Fibroblast of the conjunctiva (primary cell): Measurements from ENCODE around the gene DDX39B.
A peak's percentile ranks its signal among the peaks of the same experiment; 100 is the strongest.

Experiments used
- DNase-seq: peaks from one replicate; pipeline ENCODE4 v3.0.0-alpha.2; 2010; ENCODE audit warnings: low read depth

DDX39B gene

DNA sequence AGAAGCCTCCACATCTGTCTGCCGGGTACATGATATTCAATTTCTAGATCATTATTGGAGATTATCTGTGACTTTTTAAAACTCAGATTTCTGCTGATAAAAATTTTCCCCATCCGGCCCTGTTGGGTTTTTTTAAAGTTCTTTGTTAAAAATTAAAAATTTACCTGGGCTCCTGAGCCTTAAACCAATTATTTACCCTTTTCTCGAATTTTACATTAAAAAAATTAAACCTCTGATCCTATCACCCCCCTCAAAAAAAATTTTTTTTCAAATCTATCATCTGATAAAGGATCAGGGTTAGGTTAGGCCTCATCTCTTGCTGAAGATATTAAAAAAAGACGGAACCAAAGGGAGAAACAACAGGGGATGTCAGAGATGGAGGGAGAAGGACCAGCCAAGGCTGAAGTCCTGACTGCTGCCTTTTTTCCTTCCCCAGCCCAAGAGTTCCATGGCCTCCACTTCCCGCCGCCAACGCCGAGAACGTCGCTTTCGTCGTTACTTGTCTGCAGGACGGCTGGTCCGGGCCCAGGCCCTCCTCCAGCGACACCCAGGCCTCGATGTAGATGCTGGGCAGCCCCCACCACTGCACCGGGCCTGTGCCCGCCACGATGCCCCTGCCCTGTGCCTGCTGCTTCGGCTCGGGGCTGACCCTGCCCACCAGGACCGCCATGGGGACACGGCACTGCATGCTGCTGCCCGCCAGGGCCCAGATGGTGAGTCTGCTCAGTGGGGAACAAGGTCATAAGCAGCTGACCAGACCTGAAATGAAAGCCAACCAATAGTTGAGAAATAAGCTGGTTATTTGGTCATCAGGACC is 6.1 kb upstream of the DDX39B start:
- DNase-seq = no peak

DNA sequence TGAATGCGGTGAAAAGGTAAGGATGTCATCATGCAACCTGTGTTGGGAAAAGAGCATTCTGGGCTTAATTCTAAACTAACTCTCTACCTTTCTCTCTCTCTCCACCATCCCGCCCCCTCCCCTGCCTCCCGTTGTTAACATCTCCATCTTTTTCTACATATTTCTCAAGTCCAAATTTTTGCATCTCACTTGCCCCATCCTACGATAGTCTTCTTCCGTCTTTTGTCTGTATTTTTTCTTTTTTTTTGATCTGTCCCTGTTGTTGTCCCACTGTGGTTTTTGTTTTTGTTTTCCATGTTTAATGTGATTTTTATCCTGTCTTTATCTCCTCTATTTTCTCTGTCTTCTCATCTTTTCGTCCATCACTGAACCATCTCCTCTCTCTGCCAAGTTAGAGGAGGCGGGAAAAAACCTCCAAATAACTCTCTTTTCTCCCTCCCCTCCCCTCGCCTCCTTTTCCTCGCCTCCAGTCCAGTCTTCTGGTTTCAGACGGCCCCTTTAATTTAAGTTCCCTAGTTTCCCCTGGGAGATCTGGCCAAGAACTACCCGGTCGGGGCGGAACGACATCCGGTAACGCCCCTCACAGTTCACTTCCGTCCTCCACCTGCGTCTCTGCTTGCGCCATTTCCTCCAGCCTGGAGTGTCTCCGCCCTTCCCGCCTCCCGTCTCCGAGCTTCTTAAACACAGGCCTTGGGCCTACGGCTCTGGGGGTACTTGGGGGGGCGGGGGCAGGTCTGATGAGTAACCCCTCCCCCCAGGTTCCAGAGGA is 5.3 kb upstream of the DDX39B start, which contains the start of gene NFKBIL1:
Gene NFKBIL1, plus strand, starts transcription at position 651 of the 769 bp plus-strand sequence. Its CDS starts 87 bp downstream, at position 738.
- peak; percentile 98 for DNase-seq

DNA sequence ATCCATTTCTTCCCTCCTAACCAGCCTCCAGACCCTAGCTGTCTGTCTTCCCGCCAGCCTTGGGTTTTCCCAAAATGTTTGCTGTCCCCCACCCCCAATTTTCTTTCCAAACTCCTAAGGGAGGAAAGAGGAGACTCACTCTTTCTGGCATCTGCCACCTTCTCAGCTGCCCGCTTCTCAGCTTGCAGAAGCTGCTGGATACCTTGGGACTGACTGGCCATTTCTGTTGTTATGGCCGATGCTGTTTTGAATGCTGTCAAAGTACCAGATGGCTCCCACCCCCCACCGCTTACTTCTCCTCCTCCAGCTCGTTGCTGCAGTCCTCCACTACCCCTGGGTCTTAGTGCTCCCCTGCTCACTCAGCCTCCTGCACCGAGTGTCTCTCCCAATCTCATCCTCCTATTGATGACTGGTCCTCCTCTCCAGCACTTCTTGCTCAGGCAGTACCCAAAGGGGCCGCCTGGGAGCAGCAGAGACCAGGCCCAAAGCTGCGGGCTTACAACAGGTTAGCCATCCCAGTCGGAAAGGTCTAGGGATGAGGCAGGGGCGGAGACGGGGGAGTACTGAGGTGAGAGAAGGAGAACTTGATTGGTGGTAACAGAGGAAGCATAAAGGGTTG is 4.6 kb upstream of the DDX39B start, which contains the start of gene ATP6V1G2:
Gene ATP6V1G2, minus strand, starts transcription at position 270 of the 619 bp plus-strand sequence. Its CDS starts 49 bp downstream, at position 221.
- DNase-seq = peak; percentile 95

DNA sequence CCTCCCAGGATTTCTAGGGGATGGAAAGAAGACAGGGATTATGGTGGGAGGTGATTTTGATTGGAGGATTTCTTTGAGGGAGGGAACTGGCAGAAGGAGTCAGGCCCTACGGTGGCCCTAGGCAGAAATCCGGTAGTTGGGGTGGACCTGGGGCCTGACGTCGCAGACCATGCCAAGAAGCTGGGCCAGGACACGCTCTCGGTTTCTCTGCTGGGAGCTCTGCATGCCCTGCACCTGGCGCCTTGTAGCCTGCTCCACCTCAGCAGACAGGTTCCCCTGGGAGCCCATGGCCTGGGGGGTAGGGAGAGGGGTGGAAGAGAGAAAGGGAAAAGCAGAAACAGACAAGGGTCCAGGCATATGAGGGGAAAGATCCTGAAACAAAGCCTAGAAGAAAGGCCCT is 3.5 kb upstream of the DDX39B start:
- no peak for DNase-seq

DNA sequence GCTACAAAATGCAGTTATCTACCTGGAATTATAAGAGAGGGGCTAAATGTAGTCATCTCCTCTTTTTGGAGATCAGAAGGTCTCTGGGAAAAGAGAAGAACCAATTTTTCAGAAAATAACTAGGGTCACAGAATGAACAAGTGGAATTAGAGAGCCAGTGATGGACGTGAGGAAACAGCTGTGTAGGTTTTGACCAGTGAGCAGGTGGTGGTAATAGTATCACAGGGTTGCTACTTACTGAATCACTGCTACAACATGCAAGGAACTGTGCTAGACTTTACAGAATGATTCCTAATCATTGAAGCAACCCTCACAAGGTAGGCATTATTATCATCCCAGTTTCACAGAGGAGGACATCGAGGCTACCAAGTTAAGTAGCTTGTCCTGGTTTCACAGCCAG is 2.9 kb upstream of the DDX39B start:
- no peak for DNase-seq

DNA sequence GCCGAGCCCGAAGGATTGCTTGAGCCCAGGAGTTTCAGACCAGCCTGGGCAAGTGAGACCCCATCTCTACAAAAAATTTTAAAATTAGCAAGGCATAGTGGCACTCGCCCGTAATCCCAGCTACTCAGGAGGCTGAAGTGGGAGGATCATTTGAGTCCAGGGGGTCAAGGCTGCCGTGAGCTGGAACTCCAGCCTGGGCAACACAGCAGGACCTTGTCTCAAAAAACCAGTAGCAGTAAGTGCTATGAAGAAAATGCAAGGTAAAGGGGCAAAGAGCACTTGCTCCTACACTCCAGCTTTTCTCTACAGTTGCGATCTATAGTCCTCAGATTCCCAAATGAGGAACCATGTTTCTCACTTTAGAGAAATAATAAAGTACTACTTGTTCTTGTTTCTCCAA is 1.8 kb upstream of the DDX39B start:
- DNase-seq = no peak

DNA sequence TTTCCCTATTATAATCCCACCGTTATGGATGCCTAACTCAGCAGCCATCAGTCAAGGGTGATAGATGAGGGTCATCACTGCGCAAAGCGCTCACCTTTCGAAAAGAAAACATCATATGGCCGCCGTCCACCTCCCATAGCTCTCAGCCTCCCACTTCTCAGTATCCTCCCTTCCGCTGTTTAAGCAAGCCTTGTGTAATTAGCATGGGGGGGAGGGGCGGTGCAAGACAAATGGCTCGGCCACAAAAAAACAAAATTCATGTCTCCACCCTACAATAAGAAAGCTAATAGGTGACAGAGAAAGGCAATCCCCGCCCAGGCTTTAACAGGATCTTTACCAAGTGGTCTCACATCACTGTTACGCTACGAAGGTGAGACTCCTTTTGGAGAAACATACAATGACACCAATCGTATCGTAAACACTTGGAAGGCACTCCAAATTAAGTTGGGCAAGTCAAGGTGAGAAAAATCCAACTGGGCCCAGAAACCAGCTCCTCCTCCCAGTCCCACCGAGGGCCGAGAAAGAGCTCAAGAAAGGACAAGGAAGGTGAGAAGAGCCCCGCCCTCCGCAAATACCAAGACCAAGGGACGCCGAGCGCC is 645 bp downstream of the DDX39B start:
- peak; percentile 32 for DNase-seq

DNA sequence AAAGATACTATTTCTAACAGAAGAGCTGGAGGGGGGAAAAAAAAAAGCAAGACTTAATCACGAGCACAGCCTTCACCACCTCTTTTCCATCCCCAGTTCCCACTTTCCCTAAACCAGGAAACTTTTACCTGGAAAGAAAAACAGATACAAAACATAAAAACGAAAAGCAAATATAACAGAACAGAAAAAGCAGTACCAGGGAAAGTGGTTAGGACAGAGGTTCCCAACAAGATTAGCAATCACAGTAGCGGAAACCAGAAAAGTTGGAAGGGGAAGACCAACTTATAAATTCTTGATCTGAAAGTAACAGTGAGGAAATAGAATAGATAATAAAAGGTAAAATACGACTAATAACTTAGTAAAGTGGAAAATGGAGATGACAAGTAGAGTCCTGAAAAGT is 1.2 kb downstream of the DDX39B start:
- no peak for DNase-seq

DNA sequence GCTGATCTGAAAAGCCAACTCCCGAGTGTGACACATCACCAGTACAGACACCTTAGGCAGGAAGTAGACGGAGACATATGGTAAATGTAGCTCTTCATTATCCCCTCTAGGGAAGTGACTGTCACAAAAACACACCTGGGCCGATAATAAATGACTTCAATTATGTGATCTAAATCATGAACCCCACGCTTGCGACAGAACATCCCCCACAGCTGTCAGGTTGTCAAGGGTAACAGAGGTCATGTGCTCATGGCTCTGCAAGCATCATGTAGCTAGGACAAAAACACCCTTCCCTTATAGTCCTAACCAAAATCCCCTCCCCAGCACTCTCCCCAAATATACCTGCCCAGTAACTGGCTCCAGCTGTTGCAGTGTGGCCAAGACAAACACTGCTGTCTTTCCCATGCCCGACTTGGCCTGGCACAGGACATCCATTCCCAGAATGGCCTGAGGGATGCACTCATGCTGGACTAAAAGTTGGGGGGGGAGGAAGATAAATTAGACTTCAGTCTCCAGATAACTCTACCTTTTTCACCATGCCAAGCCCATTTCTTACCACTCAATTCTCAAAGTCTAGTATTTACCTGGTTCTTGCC is 2.9 kb downstream of the DDX39B start:
- no peak for DNase-seq

DNA sequence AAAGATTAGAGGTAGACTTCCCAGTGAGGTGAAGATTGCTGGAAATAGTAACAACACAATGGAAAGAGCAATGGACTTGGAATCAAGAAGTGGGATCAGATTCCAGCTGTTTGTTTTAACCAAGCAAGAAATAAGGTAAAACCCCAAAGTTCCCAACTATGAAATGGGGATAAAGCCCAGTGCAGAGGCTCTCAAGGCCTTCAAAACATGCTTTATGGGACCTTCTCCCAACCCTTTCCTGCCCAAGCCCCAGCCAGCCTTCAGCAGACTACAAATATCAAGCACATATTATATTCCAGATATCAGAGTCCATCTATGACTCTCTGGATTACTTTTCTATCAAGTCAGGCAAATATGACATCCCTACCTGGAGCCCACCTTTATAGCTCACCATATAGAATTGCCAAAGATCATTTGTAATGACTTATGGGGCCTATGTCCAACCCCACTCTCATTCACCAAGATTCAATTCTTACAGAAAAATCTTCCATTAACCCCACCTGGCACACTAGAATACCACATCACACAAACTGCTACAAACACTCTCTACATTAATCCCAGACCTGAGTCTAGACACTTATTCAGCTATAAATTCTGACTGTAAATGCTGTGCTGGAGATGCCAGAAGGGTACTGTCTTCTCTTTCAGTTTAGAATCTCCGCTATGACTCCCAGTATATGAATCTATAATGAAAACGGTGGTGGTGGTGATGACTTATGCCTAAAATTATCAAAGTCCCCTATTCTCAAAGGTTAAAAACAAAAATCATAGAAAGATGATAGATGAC is 6.1 kb downstream of the DDX39B start:
- DNase-seq = no peak

DNA sequence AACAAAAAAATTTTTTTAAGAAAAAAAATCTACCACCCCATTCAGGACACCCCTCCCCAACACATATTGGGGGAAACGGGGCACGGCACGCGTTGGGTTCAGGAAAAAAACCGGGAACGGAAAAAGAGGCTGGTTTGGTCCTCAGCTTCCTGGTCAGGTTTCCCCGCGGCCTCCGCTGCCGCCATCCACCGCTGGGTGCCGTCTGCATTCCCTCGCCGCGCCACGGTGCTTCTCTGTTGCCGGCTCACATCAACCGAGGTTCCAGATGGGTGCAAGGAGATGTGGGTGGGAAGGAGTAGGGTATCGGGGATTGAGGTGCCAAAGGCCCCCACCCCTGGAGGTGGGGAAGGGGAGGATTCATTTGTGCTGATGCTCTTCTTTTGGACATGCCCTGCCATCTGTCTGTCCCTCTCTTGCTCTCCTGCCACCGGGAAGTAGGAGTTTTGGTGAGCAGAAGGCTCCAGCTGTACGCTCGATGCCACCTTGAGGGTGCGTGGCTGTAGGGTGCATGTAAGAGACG is 7.2 kb downstream of the DDX39B start:
- DNase-seq = no peak

DNA sequence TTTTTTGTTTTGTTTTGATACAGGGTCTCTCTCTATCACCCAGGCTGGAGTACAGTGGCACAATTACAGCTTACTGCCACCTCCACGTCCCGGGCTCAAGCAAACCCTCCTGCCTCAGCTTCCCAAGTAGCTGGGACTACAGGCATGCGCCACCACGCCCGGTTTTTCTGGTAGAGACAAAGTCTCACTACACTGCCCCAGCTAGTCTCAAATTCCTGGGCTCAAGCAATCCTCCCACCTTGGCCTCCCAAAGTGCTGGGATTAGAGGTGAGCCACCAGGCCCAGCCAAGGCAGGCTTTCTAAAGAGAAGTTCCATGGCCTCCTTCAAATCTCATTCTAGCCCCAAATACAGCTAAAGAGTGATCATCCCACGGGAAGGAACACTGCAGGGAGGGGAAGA is 7.8 kb downstream of the DDX39B start:
- no peak for DNase-seq

DNA sequence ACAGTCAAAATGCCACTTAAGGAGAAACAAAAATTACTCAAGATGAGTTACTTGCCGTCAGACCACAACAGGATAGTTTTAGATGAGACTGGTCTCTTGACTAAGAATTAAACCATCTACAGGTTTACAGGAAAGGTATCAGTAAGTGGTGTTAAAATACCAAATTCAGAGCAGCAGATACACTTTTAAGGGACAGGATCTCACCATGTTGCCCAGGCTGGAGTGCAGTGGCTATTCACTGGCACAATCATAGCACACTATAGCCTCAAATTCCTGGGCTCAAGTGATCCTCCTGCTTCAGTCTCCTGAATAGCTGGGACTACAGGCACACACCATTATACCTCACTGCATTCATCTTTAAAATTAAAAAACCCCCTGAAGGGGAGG is 8.4 kb downstream of the DDX39B start:
- no peak for DNase-seq

DNA sequence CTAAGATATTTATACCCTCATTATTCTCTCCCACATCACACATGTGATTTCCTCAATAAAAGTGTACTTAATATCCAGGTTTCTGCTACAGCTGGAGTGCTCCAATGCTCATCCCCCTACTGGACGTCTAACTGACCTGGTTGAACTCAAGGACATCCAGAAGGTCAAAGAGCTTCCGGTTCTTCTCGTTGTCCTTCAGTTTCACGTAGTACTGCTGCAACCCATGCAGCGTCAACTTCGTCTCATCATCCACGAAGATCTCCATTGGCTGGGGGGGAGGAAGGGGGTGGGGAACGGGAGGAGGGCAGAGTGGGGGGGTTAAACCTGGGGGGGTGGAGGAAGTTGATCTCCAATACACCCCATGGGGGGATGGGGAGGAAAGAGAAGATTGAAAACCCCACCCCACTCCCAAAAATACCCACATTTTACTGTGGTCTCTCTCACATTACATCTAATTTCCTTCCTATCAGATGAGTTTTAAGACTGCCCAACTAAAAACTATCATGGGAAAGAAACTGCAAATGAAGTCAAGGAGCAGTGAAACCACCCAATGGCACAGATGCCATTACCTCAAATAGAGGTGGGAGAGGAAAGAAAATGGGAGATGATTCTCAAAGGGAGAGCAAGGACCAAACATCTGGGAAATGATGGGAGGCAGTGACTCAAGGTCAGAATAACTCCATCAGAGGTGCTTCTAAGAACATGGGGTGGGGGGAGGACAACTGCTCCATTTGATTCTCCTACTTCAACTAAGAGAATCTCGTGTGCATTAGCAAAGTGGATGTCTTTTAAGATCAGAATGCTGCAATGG is 9.0 kb downstream of the DDX39B start:
- DNase-seq = no peak

DNA sequence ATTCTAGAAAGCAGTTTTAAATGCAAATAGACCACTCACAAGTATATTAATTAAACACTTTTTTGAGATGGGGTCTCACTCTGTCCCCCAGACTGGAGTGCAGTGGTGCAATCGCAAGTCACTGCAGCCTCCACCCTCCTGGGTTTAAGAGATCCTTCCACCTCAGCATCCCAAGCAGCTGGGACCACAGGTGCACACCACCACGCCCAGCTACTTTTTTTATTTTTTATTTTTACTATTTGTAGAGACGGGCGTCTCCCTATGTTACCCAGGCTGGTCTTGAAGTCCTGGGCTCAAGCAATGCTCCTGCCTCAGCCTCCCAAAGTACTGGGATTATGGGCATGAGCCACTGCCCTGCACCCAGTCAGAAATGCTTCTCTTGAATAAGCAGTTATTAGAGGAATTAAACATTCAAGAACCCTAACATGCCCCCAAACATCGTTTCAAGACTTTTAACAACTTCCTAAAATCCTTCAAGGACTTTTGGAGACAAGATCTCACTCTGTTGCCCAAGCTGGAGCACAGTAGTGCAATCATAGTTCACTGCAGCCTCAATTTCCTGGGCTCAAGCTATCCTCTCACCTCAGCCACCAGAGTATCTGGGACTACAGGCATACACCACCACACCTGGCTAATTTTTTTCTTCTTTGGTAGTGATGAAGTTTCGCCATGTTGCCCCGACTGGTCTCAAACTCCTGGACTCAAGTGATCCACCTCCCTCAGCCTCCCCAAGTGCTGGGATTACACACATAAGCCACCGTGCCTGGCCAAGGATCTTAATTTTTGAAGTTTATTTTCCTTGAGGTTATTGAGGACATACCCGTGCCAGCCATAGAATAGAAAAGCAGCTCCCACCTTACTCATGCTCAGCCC is 9.8 kb downstream of the DDX39B start:
- DNase-seq = no peak

DNA sequence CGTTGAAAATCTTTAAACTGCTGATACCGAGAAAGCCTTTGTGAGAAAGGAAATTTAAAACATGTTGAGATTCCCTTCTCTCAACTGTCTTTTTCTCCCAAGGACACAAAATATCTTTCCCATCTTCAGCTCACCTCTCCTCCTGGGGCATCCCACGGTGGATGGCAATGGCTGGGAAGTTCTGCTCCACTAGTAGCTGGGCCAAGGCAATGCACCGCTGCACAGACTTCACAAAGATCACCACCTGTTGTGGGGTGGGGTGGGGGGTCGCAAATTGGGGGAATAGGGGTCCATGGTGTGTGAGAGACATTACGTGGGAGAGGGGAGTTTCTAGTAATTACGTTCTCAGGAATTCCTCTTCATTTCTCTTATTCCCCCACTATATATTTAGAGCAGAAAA is 10.6 kb downstream of the DDX39B start:
- DNase-seq = no peak

DNA sequence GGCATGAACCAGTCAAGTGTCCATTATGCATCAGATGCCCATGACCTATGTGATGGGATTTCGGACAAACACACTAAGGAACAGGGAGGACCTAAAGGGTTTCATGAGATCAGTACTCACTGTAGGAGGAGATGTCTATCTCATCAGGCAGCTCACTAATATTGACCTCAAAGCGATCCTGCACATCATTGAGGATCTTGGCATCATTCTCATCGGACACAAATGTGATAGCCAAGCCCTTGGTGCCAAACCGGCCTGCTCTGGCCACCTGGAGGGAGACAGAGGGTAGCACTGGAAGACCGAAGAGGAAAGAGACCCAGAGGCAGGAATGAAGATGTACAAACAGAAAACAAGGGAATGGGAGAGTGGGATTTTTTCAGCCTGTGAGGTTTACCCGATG is 11.1 kb downstream of the DDX39B start:
- no peak for DNase-seq

DNA sequence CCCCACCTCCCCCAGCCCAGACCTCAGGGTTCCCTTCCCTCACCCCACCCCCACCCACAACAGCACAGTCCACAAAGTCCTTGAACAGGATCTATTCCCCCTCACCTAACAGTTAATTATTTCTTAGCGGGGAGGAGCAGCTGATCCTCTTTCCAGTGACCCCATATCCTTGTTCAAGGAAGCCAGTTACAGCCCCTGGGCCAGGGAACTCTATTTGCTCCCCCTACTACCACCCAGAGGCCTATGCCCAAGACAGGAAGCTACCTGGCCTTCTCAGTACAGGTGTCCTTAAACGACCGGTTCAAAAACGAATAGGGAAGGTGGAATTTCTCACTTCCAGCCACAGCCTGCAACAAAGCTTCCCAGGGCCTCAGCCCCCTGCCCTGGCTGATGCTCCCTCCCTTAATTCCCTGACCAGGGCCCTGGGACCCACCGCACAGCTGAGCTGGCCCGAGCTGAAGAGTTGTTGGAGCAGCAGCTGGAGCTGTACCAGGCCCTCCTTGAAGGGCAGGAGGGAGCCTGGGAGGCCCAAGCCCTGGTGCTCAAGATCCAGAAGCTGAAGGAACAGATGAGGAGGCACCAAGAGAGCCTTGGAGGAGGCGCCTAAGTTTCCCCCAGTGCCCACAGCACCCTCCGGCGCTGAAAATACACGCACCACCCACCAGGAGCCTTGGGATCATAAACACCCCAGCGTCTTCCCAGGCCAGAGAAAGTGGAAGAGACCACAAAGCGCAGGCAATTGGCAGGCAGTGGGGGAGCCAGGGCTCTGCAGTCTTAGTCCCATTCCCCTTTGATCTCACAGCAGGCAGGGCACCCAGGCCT is 12.3 kb downstream of the DDX39B start:
- DNase-seq = no peak
